ENCODE results near the gene ADAM11. TPM values are rescaled to one million over a fixed set of nuclear protein-coding genes. Genes with fewer than 3 reads are reported as not detected.
"Not testable (repeated sequence)": the region's sequence is repeated elsewhere in the genome, so short reads cannot be mapped to it uniquely, and the experiment has no call there.

ADAM11 gene
- total RNA-seq, 2 donors from 2014 or later, result 1.9 to 3.5 TPM

GRCh38 chr17:44808156-44808555 is 49.4 kb downstream of the ADAM11 start:
- no peak overlapping the region for H3K27ac ChIP-seq (ENCODE audit: low read depth, low read length)
- Mint-ChIP-seq H3K27ac (no peak overlapping the region), H3K27me3 (ENCODE audit: insufficient read depth) (no peaks in the 10 kb centered on the region)

GRCh38 chr17:44808656-44809388 is 50.0 kb downstream of the ADAM11 start:
- not testable (repeated sequence) for DNase-seq; H3K9me3 Mint-ChIP-seq; H3K27me3 ChIP-seq (ENCODE audit: control insufficient read depth, insufficient read depth, low read length, poor library complexity, severe bottlenecking); H3K27me3 Mint-ChIP-seq (ENCODE audit: insufficient read depth); H3K4me3 ChIP-seq (ENCODE audit: low read length); H3K4me1 Mint-ChIP-seq; H3K9ac ChIP-seq (ENCODE audit: extremely low read depth, low read length, poor library complexity, severe bottlenecking); H3K4me1 ChIP-seq (ENCODE audit: control insufficient read depth, insufficient read depth, low read length); H3K4me3 Mint-ChIP-seq; H3K27ac ChIP-seq (ENCODE audit: low read depth, low read length); H3K9me3 ChIP-seq (ENCODE audit: control insufficient read depth, low read length)
- peaks cover 36% of the 10 kb centered on the region for H3K36me3 Mint-ChIP-seq (ENCODE audit: low read depth)
- WGBS, 2 experiments (ENCODE audit: insufficient coverage in 1 of 2, insufficient read length in 1 of 2), result 92 to 96% methylated on average over 7 to 9 of the region's 9 CpGs
- H3K27ac Mint-ChIP-seq, result peak overlapping the region; percentile 48
- H3K36me3 ChIP-seq (ENCODE audit: control insufficient read depth, insufficient read depth, low read length), result peaks cover 34% of the 10 kb centered on the region

More at GRCh38 chr17:44808156-44808555, 49.4 kb downstream of the ADAM11 start:
- WGBS, 2 experiments (ENCODE audit: insufficient coverage in 1 of 2, insufficient read length in 1 of 2), result 97% methylated on average over 4 of the region's 4 CpGs; no CpG with 5 or more reads in 1 of the 2 experiments
- Histone ChIP-seq H3K27me3 (ENCODE audit: control insufficient read depth, insufficient read depth, low read length, poor library complexity, severe bottlenecking) (no peaks in the 10 kb centered on the region), H3K9ac (ENCODE audit: extremely low read depth, low read length, poor library complexity, severe bottlenecking) (no peak overlapping the region), H3K36me3 (ENCODE audit: control insufficient read depth, insufficient read depth, low read length) (peaks cover 40% of the 10 kb centered on the region), H3K4me3 (ENCODE audit: low read length) (no peak overlapping the region), H3K9me3 (ENCODE audit: control insufficient read depth, low read length) (no peaks in the 10 kb centered on the region), H3K4me1 (ENCODE audit: control insufficient read depth, insufficient read depth, low read length) (no peaks in the 10 kb centered on the region)
- H3K9me3 Mint-ChIP-seq, result no peaks in the 10 kb centered on the region
- peaks cover 40% of the 10 kb centered on the region for H3K36me3 Mint-ChIP-seq (ENCODE audit: low read depth)
- no peak for TF ChIP-seq CTCF (conservative IDR thresholded peaks at IDR 0.05)
- no peak for DNase-seq
- H3K4me1 Mint-ChIP-seq, result peaks cover 2% of the 10 kb centered on the region
- H3K4me3 Mint-ChIP-seq, result no peak overlapping the region

GRCh38 chr17:44812263-44812662 is 53.5 kb downstream of the ADAM11 start:
- WGBS, 2 experiments (ENCODE audit: insufficient coverage in 1 of 2, insufficient read length in 1 of 2), result 93 to 100% methylated on average over 3 to 4 of the region's 4 CpGs
- Mint-ChIP-seq H3K9me3 (no peaks in the 10 kb centered on the region), H3K36me3 (ENCODE audit: low read depth) (peaks cover 10% of the 10 kb centered on the region), H3K4me3 (no peak overlapping the region), H3K4me1 (peaks cover 2% of the 10 kb centered on the region), H3K27ac (no peak overlapping the region), H3K27me3 (ENCODE audit: insufficient read depth) (no peaks in the 10 kb centered on the region)
- Histone ChIP-seq H3K9me3 (ENCODE audit: control insufficient read depth, low read length) (no peaks in the 10 kb centered on the region), H3K4me3 (ENCODE audit: low read length) (no peak overlapping the region), H3K9ac (ENCODE audit: extremely low read depth, low read length, poor library complexity, severe bottlenecking) (no peak overlapping the region), H3K27me3 (ENCODE audit: control insufficient read depth, insufficient read depth, low read length, poor library complexity, severe bottlenecking) (no peaks in the 10 kb centered on the region), H3K27ac (ENCODE audit: low read depth, low read length) (no peak overlapping the region), H3K4me1 (ENCODE audit: control insufficient read depth, insufficient read depth, low read length) (no peaks in the 10 kb centered on the region), H3K36me3 (ENCODE audit: control insufficient read depth, insufficient read depth, low read length) (peaks cover 4% of the 10 kb centered on the region)
- no peak for TF ChIP-seq CTCF (conservative IDR thresholded peaks at IDR 0.05)
- DNase-seq, result no peak

GRCh38 chr17:44818508-44818907 is 59.7 kb downstream of the ADAM11 start:
- not testable (repeated sequence) for H3K27ac ChIP-seq (ENCODE audit: low read depth, low read length); H3K4me1 ChIP-seq (ENCODE audit: control insufficient read depth, insufficient read depth, low read length); H3K27ac Mint-ChIP-seq; DNase-seq; H3K9me3 Mint-ChIP-seq; H3K27me3 Mint-ChIP-seq (ENCODE audit: insufficient read depth); H3K9me3 ChIP-seq (ENCODE audit: control insufficient read depth, low read length); H3K4me1 Mint-ChIP-seq; H3K27me3 ChIP-seq (ENCODE audit: control insufficient read depth, insufficient read depth, low read length, poor library complexity, severe bottlenecking); H3K9ac ChIP-seq (ENCODE audit: extremely low read depth, low read length, poor library complexity, severe bottlenecking); H3K4me3 Mint-ChIP-seq; H3K4me3 ChIP-seq (ENCODE audit: low read length)
- H3K36me3 ChIP-seq (ENCODE audit: control insufficient read depth, insufficient read depth, low read length), result peaks cover 26% of the 10 kb centered on the region
- WGBS, 2 experiments (ENCODE audit: insufficient coverage in 1 of 2, insufficient read length in 1 of 2), result 93 to 96% methylated on average over 6 of the region's 6 CpGs
- peaks cover 25% of the 10 kb centered on the region for H3K36me3 Mint-ChIP-seq (ENCODE audit: low read depth)
